Ureter (tissue), 1 donor: Measurements from ENCODE around the gene RABGGTB. TPM values are rescaled to one million over a fixed set of nuclear protein-coding genes. Genes with fewer than 3 reads are reported as not detected.
"Not testable (repeated sequence)": the region's sequence is repeated elsewhere in the genome, so short reads cannot be mapped to it uniquely, and the experiment has no call there.

ENCODE experiments used
- DNase-seq: peaks from one replicate; pipeline ENCODE4 v3.0.0-alpha.2; 2020; ENCODE audit warnings: low spot score
- total RNA-seq: library from RNA; stranded (reverse); gene quantifications from one replicate; pipeline ENCODE4 v1.2.4, GENCODE V29; 2023
- donor health status: DM: yes; HTN: yes; CAD: no.

The RABGGTB gene
- total RNA-seq, 1 donor from 2014 or later: 87.5 TPM

DNA sequence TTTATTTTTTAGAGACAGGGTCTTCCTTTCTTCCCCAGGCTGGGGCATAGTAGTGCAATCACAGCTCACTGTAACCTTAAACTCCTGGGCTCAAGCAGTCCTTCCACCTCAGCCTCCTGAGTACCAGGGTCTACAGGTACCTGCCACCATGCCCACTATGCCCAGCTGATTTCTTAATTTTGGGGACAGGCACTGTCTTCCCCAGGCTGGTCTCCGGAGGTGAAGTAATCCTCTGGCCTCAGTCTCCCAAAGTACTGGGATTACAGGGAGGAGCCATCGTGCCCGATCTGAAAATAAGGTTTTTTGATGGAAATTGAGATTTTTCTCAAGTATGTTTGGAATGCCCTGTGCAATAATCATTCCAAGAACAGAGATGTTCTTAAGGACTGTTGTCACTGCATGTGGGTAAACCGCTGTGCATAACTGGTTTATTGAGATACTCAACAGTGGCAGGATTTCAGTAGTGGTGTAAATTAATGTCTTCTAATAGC lies 9.7 kb downstream of the RABGGTB start:
- DNase-seq: no peak

GRCh38 chr1:75796376-75797272 lies 10.6 kb downstream of the RABGGTB start, which contains the start of gene MSH4:
Gene MSH4, plus strand, starts transcription at chr1:75796882. Its CDS starts 104 bp downstream, at chr1:75796986.
- DNase-seq: no peak

GRCh38 chr1:75797273-75797588 lies 11.2 kb downstream of the RABGGTB start:
- no peak for DNase-seq

GRCh38 chr1:75797606-75798216 lies 11.7 kb downstream of the RABGGTB start:
- DNase-seq: no peak

DNA sequence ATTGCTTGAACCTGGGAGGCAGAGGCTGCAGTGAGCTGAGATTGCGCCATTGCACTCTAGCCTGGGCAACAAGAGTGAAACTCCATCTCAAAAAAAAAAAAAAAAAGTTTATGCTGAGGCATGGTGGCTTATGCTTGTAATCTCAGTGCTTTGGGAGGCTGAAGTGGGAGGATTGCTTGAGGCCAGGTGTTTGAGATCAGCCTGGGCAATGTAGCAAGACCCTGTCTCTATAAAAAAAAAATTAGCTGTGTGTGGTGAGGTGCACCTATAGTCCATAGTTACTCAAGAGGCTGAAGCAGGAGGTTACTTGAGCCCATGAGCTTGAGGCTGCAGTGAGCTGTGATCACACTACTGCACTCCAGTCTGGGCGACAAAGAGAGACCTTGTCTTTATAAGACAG lies 15.4 kb downstream of the RABGGTB start:
- not testable (repeated sequence) for DNase-seq

DNA sequence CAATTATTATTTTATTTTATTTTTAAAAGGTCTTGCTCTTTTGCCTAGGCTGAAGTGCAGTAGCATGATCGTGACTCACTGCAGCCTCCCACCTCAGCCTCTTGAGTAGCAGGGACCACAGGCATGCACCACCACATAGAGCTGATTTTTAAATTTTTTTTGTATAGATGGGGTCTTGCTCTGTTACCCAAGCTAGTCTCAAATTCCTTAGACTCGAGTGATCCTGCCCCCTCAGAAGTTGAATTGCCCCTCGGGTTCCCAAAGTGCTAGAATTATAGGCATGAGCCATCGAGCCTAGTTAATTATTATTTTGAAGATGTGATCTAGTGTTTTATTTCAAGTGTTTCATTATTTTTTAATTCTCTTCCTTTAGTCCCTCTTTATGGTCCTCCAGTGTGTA lies 22.9 kb downstream of the RABGGTB start:
- DNase-seq: no peak

- not testable (repeated sequence) for DNase-seq
Observed at GRCh38 chr1:75810113-75810512, 24.1 kb downstream of the RABGGTB start.

- DNase-seq: no peak
Observed at GRCh38 chr1:75811211-75811981, 25.3 kb downstream of the RABGGTB start.

- DNase-seq: no peak
Observed at GRCh38 chr1:75812065-75812464, 26.0 kb downstream of the RABGGTB start.

- not testable (repeated sequence) for DNase-seq
Observed at GRCh38 chr1:75823596-75823995, 37.5 kb downstream of the RABGGTB start.

DNA sequence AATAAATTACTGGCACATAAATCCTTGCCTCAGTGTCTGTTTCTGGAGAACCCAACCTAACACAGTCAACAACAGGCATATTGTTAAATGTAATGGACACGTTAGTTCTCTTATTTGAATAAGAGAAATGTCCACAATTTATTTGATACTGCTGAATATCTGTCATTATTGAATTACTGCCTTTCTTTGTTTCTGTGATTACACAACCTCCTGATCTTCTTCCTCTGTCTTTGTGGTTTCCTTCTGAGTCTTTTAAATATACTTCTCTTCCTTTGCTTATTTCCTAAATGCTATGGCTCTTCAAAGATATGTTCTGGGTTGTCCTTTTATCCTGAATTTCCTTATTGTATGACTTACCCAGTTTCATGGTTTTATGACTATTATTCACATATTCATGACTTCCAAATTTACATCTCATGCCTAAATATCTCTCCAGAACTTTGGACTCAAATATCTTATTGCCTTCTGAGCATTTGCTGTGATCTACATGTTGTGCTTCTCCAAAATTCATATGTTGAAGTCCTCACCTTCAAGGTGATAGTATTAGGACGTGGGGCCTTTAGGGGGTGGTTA lies 50.6 kb downstream of the RABGGTB start:
- DNase-seq: no peak

DNA sequence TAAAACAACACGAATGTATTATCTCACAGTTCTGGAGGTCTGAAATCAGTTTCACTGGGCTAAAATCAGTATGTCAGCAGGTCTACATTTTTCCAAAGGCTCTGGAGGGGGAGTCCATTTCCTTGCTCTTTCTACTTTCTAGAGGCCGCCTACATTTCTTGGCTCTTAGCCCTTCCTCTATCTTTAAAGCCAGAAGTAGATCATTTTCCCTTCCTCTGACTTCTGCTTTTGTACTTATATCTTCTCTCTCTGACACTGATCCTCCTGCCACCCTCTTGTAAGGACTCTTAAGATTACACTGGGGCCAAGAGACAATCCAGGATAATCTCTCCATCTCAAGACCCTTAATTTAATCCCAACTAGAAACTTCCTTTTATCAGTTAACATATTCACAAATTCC lies 52.0 kb downstream of the RABGGTB start:
- DNase-seq: no peak

DNA sequence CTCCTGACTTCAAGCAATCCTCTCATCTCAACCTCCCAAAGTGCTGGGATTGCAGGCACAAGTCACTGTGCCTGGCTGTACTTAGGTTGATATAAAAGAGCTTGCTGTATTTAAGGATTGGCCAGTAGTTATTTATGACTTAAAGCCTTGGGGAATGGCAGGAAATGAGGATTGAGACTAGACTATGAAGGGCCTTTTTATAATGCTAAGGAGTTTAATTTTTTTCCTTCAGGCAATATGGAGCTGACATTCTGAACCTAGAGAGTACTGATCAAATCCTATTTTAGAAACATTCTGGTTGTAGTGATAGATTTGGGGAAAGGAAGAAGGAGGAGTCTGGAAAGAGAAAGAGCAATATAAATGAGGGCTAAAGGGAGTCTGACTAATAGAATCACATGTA lies 55.4 kb downstream of the RABGGTB start:
- no peak for DNase-seq

Other genes starting within 250 kb of the RABGGTB start
- gene SLC44A5, start 175.1 kb upstream of the RABGGTB start, total RNA-seq: 0.29 TPM
- 51.4 TPM for gene ACADM, start 61.5 kb upstream of the RABGGTB start, total RNA-seq
- 0.55 TPM for gene MSH4, start 10.6 kb downstream of the RABGGTB start, total RNA-seq
- not detected for gene ASB17, start 146.1 kb downstream of the RABGGTB start, total RNA-seq